CD4-positive, alpha-beta T cell treated with Interleukin-15 for 4 hours (primary cell): Measurements from ENCODE around the gene TRMT13.
"Not testable (repeated sequence)": the region's sequence is repeated elsewhere in the genome, so short reads cannot be mapped to it uniquely, and the experiment has no call there.

Source experiments
- DNase-seq: peaks from one replicate; pipeline ENCODE4 v3.0.0-alpha.2; 2020; ENCODE audit warnings: low spot score

Gene TRMT13

DNA sequence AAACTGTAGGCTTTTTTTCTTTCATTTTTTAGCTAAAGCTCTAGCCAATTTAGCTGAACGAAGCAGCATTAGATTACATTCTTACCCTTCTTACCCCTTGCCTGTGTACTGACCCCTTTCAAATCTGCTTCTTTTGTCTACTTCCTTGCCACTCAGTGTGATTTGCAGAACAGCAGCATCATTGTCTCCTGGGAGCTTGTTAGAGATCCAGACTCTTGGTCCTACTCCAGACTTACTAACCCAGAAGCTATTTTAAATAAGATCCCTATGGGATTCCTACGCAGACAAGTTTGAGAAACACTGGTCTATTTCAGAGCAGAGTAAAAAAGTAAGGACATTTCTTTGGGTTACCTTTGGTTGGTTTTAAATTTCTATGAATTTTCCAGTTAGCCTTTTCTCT, 31.3 kb downstream of the TRMT13 start:
- DNase-seq, result no peak

DNA sequence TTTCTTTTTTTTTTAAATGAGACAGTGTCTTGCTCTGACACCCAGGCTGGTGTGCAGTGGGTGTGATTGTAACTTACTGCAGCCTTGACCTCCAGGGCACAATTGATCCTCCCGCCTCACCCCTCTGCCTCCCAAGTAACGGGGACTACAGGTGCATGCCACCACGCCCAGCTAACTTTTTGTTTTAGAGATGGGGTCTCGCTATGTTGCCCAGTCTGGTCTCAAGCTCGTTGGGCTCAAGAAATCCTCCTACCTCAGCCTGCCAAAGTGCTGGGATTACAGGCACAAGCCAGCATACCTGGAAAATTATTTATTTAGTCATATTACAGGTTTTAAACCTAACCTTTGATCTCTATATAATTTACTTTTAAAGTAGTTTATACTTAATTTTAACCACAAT, 31.7 kb downstream of the TRMT13 start:
- no peak for DNase-seq

DNA sequence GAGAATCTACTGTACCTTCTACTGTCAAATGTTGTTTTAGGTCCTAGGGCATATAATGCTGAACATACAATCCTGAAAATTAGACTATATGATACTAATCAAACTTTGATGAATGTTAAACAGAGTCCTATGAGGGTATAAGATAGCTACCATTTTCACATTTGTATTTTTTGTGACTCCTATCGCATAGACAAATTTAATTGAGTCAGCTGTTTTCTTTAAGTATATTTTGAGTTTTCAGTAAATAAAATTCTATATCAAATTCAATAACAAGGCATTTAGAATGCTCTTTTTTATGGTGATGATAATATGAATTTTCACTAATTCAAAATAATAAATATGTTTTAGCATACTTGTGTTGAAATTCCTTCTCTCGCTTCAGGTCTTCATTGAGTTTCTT, 35.1 kb downstream of the TRMT13 start:
- DNase-seq, result no peak

DNA sequence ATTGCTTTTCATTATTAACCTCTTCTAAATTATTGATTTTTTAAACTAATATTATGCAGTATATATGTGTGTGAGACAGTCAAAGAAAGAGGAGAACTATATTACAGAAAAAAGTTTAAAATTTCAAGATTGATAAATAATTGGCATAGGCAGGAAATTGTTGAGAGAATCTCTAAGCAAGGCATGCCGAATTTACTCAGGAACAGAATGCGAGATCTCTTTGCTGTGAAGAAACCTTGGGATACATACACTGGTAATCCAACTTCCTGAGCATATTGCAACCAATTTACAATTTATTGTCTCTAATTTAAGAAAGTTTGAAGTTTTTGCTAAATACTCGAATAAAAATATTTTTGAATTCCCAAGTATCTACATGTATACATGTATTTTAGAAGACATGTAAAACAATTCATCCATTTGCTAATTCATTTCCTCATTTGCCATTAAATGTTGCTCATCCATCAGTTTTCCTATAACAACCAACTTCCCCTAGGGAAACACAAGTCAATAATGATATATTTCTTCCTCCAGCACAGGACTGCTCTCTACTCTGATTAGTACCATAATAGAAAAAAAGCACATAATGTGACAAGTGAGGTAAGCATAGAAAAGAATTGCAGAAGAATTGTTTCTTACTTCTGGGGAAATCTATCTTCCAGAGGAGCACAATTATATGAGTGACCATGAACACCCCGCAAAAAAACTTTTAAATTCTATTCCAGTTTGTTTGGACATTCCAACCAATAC, 44.5 kb downstream of the TRMT13 start:
- DNase-seq, result no peak

DNA sequence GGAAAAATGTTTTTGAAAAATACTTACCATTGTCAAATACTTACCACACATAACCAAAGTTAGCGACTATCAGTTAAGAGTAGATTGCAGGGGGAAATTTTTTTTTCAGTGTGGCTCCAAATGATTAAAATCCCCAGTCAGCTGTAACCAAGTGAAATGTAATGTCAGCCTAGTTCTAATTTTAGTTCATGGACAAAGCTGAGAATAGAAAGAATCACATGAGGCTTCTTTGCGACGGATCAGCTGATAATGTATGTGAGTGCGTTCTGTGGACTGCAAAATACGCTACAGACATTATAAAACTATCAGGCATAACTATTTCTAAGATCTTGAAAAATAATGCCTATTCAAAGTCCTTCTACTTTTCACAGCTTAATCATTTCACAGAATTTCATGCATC, 45.1 kb downstream of the TRMT13 start, which contains the start of gene LRRC39:
Gene LRRC39, minus strand, starts transcription at position 166 of the 400 bp plus-strand sequence. CDS start 9,740 bp downstream, outside the sequence.
- no peak for DNase-seq

DNA sequence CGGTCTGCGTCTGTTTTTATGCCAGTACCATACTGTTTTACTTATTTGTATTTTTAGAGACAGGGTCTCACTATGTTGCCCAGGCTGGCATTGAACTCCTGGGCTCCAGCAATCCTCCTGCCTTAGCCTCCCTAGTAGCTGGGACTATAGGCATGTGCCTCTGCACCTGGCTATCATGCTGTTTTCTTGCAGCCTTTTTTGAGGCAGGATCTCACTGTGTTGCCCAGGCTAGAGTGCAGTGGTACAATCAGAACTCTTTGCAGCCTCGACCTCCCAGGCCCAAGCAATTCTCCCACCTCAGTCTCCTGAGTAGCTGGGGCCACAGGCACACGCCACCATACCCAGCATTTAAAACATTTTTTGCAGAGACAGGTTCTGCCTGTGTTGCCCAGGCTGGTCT, 50.4 kb downstream of the TRMT13 start:
- no peak for DNase-seq

DNA sequence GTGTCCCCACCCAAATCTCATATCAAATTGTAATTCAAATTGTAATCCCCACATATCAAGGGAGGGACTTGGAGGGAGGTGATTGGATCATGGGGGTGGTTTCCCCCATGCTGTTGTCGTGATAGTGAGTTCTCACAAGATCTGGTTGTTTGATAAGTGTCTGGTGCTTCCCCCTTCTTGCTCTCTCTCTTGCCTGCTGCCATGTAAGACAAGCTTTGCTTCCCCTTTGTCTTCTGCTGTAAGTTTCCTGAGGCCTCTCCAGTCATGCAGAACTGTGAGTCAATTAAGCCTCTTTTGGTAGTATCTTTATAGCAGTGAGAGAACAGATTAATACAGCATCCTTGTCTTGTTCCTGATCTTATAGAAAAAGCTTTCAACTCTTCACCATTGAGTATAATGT, 51.6 kb downstream of the TRMT13 start:
- DNase-seq, result no peak

DNA sequence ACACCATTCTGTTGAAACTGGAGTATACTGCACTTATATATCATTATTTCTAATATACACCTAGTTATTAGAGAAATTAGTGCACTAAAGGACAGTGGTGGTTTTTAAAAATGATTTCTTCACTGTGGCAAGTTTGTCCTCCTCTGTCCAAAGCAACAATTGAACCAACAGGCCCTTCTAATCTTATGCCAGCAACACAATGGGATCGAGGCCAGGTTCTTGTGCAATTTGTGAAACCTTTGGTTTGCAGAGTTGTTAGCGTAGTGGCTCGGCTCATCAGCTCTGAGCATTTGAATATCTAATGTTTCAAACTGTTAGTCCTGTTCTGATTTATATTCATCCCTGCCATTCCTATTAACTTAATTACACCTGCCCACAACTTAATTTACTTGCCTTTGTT, 54.9 kb downstream of the TRMT13 start:
- no peak for DNase-seq

DNA sequence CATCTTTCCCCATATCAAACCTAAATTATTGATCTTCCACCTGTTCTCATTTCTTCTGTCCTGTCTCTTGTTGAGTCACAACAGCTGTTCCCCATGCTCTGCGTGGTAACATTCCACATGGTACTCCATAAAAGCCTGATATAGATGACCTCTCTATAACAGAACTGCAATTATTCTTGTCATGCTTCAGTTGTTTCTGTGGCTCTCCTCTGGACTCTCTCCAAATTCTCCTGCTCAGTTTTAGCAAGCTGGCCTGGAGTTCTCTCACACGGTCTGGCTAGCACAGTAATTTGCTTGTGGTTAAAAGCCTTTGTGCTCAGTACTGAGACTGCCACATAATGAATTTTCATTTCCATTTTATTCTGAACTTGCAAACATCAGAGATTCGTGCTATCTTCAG, 55.7 kb downstream of the TRMT13 start:
- DNase-seq, result no peak

DNA sequence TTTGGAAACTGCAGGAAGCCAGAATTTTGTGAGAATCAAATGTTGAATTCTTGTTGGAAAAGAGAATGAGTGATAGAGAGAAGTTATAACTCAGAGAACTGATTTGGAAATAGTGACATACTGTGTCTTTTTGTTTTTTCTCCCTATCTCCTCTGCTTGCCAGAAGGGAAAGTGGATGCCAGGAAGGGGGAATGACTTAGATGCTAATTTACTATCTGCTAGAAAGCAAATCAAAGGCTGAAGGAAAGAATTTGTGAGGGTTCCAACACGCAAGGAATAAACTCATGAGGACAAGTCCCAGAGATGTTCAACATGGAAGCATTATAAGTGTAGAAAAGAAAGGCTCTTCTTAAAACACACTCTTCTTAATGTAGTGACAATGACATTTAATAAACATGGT, 65.6 kb downstream of the TRMT13 start:
- no peak for DNase-seq

DNA sequence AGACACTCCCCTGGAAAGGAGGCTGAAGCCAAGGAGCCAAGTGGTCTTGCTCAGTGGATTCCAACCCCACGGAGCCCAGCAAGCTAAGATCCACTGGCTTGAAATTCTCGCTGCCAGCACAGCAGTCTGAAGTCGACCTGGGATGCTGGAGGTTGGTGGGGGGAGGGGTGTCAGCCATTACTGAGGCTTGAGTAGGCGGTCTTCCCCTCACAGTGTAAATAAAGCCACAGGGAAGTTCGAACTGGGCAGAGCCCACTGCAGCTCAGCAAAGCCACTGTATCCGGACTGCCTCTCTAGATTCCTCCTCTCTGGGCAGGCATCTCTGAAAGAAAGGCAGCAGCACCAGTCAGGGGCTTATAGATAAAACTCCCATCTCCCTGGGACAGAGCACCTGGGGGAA, 67.1 kb downstream of the TRMT13 start:
- not testable (repeated sequence) for DNase-seq
